ENCODE results near the gene PCNA.
A peak's percentile ranks its signal among the peaks of the same experiment; 100 is the strongest.

GRCh38 chr20:5080384-5080877, 39.3 kb downstream of the PCNA start:
- TF ChIP-seq CTCF (IDR thresholded peaks at IDR 0.05 in 8 of 11, conservative IDR thresholded peaks at IDR 0.05 in 3 of 11) (peak in 1 of 11 experiments; percentile 13), POLR2A (IDR thresholded peaks at IDR 0.05) (no peak), POLR2AphosphoS5 (IDR thresholded peaks at IDR 0.05) (peak; percentile 29 to 71 (median 42))
